HepG2 (cell line): ENCODE results near the gene DNAI2. TPM values are rescaled to one million over a fixed set of nuclear protein-coding genes. Genes with fewer than 3 reads are reported as not detected.

ENCODE experiments used
- ATAC-seq: fragments of 200-7000 bp; cut with Tn5 transposase; 3 replicates; pipeline ENCODE4 v1.9.1; 2020; ENCODE audit warnings: mild to moderate bottlenecking, moderate library complexity
- BruUV-seq: library from RNA; stranded (reverse); fragments of 400-500 nt; replicated peaks from 2 replicates; lab custom pipeline; 2021; lab: Mats Ljungman, UMichigan
- CTCF ChIA-PET: fragments of 300-600 bp; formaldehyde crosslinking; extraction: SDS; loops from one replicate; lab custom pipeline; 2021; ENCODE audit warnings: low total read pairs, inconsistent platforms, low intra/inter-chr PET ratio; lab: Yijun Ruan, JAX
- POLR2A ChIA-PET: fragments of 350-600 bp; sonication (Branson Sonifier 250); formaldehyde crosslinking; loops from one replicate; lab custom pipeline; 2020; ENCODE audit warnings: antibody characterized with exemption, inconsistent platforms; lab: Yijun Ruan, JAX
- DNase-seq: peaks from one replicate; pipeline ENCODE4 v3.0.0-alpha.2; 2015; ENCODE audit warnings: low spot score
- FAIRE-seq: peaks from 3 replicates; lab custom pipeline; 2011; peaks lifted over from hg19 to GRCh38; lab: Jason Lieb, UNC
- H2AFZ ChIP-seq: one replicate; pipeline ENCODE4 v1.6.1; 2011; ENCODE audit warnings: low read length, inconsistent platforms
- H3K27ac ChIP-seq: fragments of 300-600 bp; 3 replicates; pipeline ENCODE4 v1.8.0; 2011; ENCODE audit warnings: mixed run types, mild to moderate bottlenecking, mixed read lengths, low read length, inconsistent platforms; ENCODE audit not compliant: insufficient read depth; ENCODE audit errors: extremely low read length
- H3K27me3 ChIP-seq, 2 experiments: fragments of 200-600 bp in 1 of 2; 2 replicates in 1 of 2; 3 replicates in 1 of 2; pipeline versions ENCODE4 v1.6.0 to v1.8.0; 2011; ENCODE audit warnings: low read length in 2 of 2, mild to moderate bottlenecking in 2 of 2, moderate library complexity in 2 of 2, inconsistent platforms in 1 of 2; ENCODE audit not compliant: insufficient read depth in 2 of 2, control insufficient read depth in 1 of 2
- H3K36me3 ChIP-seq, 2 experiments: fragments of 200-600 bp in 1 of 2; replicated peaks in 1 of 2; 2 replicates in 1 of 2; 3 replicates in 1 of 2; pipeline versions ENCODE4 v1.5.1 to v1.8.0; 2011; ENCODE audit warnings: low read length in 2 of 2, inconsistent platforms in 1 of 2; ENCODE audit not compliant: insufficient read depth in 2 of 2, control insufficient read depth in 1 of 2
- H3K4me1 ChIP-seq: 2 replicates; pipeline ENCODE4 v1.5.1; 2012; ENCODE audit warnings: low read length, inconsistent platforms; ENCODE audit not compliant: insufficient read depth
- H3K4me2 ChIP-seq: 2 replicates; pipeline ENCODE4 v1.6.0; 2011; ENCODE audit warnings: low read depth, low read length, inconsistent platforms
- H3K4me3 ChIP-seq, 3 experiments: fragments of 200-600 bp in 1 of 3; sonication (generic), shearing (Covaris generic) in 1 of 3; replicated peaks in 1 of 3; 2 replicates each; pipeline ENCODE4 v1.5.1; 2011 to 2016; ENCODE audit warnings: low read length in 3 of 3, inconsistent platforms in 2 of 3, low read depth in 2 of 3, mild to moderate bottlenecking in 2 of 3, control low read depth in 1 of 3, mixed read lengths in 1 of 3; ENCODE audit not compliant: insufficient read depth in 1 of 3
- H3K79me2 ChIP-seq: one replicate; pipeline ENCODE4 v1.6.1; 2011; ENCODE audit warnings: low read length, inconsistent platforms; ENCODE audit not compliant: insufficient read depth
- H3K9ac ChIP-seq: 2 replicates; pipeline ENCODE4 v1.6.0; 2011; ENCODE audit warnings: mild to moderate bottlenecking, low read depth, low read length, inconsistent platforms; ENCODE audit not compliant: insufficient read depth
- H3K9me3 ChIP-seq: 2 replicates; pipeline ENCODE4 v1.5.1; 2012; ENCODE audit warnings: mild to moderate bottlenecking, low read length
- H4K20me1 ChIP-seq: 2 replicates; pipeline ENCODE4 v1.6.0; 2011; ENCODE audit warnings: inconsistent platforms, mild to moderate bottlenecking, low read length, moderate library complexity; ENCODE audit not compliant: insufficient read depth
- ERF ChIP-seq: IDR thresholded peaks from 2 replicates; pipeline ENCODE4 v1.6.1; 2018; ENCODE audit warnings: missing biosample characterization, missing genetic modification reagents
- HDAC6 ChIP-seq: fragments of 200-600 bp; sonication (generic); IDR thresholded peaks from 2 replicates; pipeline ENCODE4 v1.7.0; 2017; ENCODE audit warnings: mild to moderate bottlenecking, antibody characterized with exemption, low read length, low read depth
- KLF9 ChIP-seq: IDR thresholded peaks from 2 replicates; pipeline ENCODE4 v1.6.1; 2016; ENCODE audit warnings: low read depth
- SOX6 ChIP-seq, 2 experiments: fragments of 450-650 bp in 1 of 2; sonication (generic) in 1 of 2; formaldehyde crosslinking in 1 of 2; IDR thresholded peaks; 2 replicates each; pipeline versions ENCODE4 v1.4.0 to v1.6.1; 2017 to 2020; ENCODE audit warnings: antibody characterized with exemption in 1 of 2, mild to moderate bottlenecking in 1 of 2, missing genetic modification reagents in 1 of 2
- ZNF614 ChIP-seq: IDR thresholded peaks from 2 replicates; pipeline ENCODE4 v1.6.1; 2018; ENCODE audit warnings: missing biosample characterization, missing genetic modification reagents, inconsistent platforms, borderline replicate concordance
- ZSCAN30 ChIP-seq: sonication (generic); formaldehyde crosslinking; IDR thresholded peaks from 2 replicates; pipeline ENCODE4 v1.5.0; 2020; ENCODE audit warnings: mild to moderate bottlenecking, missing genetic modification reagents
- WGBS: methylation state at CpG from one replicate; pipeline ENCODE4 v1.1.6; 2017; ENCODE audit warnings: low lambda C conversion rate; 5-methylcytosine and 5-hydroxymethylcytosine counted together
- in situ Hi-C: cut with HindIII; loops from 2 replicates; pipeline ENCODE4 v1.10.0; 2017; ENCODE audit warnings: low pct_unique_long_range_greater_than_20kb; ENCODE audit not compliant: extremely low pct_ligation_motif_present
- intact Hi-C: fragments of 100-400 bp; cut with micrococcal nuclease; formaldehyde crosslinking; loops from one replicate; pipeline ENCODE4 v1.10.0; 2022; ENCODE audit not compliant: unreplicated experiment
- polyA plus RNA-seq, 8 experiments: library from polyadenylated mRNA; depleted of rRNA in 3 of 8; stranded (reverse) in 7 of 8; unstranded in 1 of 8; fragments of >200 nt; fragmentation: Illumina TruSeq in 4 of 8; extraction: Trizol in 4 of 8; gene quantifications; 2 replicates each; pipeline versions ENCODE4 v1.2.1 to v1.2.3, GENCODE V29; 2011 to 2016; ENCODE audit warnings: low read depth in 4 of 8, missing spikeins in 1 of 8, mixed read lengths in 1 of 8; ENCODE audit not compliant: insufficient read depth in 1 of 8
- total RNA-seq, 5 experiments: library from RNA; depleted of rRNA; stranded (reverse); fragments of >200 nt; fragmentation: Illumina TruSeq; extraction: Trizol; gene quantifications; 2 replicates each; pipeline ENCODE4 v1.2.3, GENCODE V29; 2016; ENCODE audit warnings: low read depth in 1 of 5
- TF ChIP-seq, protein P1 (sequence below): sonication (generic); formaldehyde crosslinking; IDR thresholded peaks from 2 replicates; pipeline ENCODE4 v1.8.1; 2023; ENCODE audit warnings: missing genetic modification reagents, inconsistent platforms, borderline replicate concordance
- TF ChIP-seq, protein P2 (sequence below): sonication (generic); formaldehyde crosslinking; IDR thresholded peaks from 2 replicates; pipeline ENCODE4 v1.5.0; 2020; ENCODE audit warnings: mild to moderate bottlenecking, missing genetic modification reagents, borderline replicate concordance
- TF ChIP-seq, protein P3 (sequence below): sonication (generic); formaldehyde crosslinking; IDR thresholded peaks from 2 replicates; pipeline ENCODE4 v1.8.1; 2023; ENCODE audit warnings: mild to moderate bottlenecking, inconsistent platforms, moderate library complexity, missing genetic modification reagents, borderline replicate concordance

The DNAI2 gene
- total and polyA plus RNA-seq, 2 of the 13 experiments (the other 11 are each of a cell fraction or from before 2014, with no cell fraction given) = not detected

DNA sequence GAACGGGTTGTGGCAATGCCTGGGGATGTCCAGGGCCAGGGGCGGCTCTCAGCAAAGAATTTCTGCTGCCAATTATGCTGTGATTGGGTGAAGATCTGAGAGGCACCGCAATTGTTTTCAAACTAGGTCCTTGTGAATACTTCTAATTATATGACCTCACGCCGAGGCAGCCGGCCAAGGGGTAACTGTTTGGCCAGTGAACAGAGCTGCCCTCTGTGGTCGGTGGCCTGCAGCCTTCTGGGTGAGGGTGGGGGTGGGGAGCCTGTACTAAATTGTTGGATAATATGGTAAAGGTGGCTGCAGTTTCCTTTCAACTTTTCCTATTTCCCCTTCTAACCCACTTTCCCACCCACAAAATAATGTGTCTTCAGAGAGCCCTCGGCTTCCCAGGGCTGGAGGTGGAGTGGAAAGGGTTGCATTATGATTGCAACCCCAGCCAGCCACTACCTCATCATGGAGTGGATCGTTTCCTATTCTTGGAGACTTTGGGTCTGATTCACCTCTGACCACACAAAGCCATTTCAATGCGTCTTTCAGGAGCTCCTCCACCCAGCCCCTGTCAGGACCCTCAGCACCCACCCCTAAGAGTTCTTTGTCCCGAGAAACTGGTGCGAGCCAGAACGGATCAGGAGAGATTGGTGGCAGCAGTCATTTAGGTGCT is 2.0 kb upstream of the DNAI2 start:
- in situ Hi-C loops (no loop called here), intact Hi-C loops (no loop called here)
- H3K27ac ChIP-seq = no peak overlapping the region
- H2AFZ ChIP-seq = no peak overlapping the region
- no peaks in the 10 kb centered on the region for H3K4me1 ChIP-seq
- no peak overlapping the region for H3K4me3 ChIP-seq
- DNase-seq (no peak), ATAC-seq (no peak), FAIRE-seq (no peak)
- CTCF ChIA-PET = no interaction called here
- WGBS = 14% methylated on average over 13 of the region's 13 CpGs
- H3K79me2 ChIP-seq = no peaks in the 10 kb centered on the region
- BruUV-seq = no TSS peak
- H3K36me3 ChIP-seq = no peaks in the 10 kb centered on the region
- H3K4me2 ChIP-seq = no peak overlapping the region
- POLR2A ChIA-PET = no interaction called here
- peaks cover 6 to 76% of the 10 kb centered on the region in 2 experiments for H3K27me3 ChIP-seq
- no peaks in the 10 kb centered on the region for H3K9me3 ChIP-seq
- H4K20me1 ChIP-seq = no peaks in the 10 kb centered on the region
- no peak overlapping the region for H3K9ac ChIP-seq
- TF ChIP-seq, protein P1, sequence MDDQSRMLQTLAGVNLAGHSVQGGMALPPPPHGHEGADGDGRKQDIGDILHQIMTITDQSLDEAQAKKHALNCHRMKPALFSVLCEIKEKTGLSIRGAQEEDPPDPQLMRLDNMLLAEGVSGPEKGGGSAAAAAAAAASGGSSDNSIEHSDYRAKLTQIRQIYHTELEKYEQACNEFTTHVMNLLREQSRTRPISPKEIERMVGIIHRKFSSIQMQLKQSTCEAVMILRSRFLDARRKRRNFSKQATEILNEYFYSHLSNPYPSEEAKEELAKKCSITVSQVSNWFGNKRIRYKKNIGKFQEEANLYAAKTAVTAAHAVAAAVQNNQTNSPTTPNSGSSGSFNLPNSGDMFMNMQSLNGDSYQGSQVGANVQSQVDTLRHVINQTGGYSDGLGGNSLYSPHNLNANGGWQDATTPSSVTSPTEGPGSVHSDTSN = no peak
- TF ChIP-seq ERF (no peak), SOX6 (IDR thresholded peaks at IDR 0.05) (no peak), SOX6 (CRISPR knock-in tag; IDR thresholded peaks at IDR 0.05) (no peak), HDAC6 (no peak), ZNF614 (CRISPR knock-in tag) (no peak), ZSCAN30 (CRISPR knock-in tag) (no peak), KLF9 (CRISPR knock-in tag) (no peak)
- TF ChIP-seq, protein P2, sequence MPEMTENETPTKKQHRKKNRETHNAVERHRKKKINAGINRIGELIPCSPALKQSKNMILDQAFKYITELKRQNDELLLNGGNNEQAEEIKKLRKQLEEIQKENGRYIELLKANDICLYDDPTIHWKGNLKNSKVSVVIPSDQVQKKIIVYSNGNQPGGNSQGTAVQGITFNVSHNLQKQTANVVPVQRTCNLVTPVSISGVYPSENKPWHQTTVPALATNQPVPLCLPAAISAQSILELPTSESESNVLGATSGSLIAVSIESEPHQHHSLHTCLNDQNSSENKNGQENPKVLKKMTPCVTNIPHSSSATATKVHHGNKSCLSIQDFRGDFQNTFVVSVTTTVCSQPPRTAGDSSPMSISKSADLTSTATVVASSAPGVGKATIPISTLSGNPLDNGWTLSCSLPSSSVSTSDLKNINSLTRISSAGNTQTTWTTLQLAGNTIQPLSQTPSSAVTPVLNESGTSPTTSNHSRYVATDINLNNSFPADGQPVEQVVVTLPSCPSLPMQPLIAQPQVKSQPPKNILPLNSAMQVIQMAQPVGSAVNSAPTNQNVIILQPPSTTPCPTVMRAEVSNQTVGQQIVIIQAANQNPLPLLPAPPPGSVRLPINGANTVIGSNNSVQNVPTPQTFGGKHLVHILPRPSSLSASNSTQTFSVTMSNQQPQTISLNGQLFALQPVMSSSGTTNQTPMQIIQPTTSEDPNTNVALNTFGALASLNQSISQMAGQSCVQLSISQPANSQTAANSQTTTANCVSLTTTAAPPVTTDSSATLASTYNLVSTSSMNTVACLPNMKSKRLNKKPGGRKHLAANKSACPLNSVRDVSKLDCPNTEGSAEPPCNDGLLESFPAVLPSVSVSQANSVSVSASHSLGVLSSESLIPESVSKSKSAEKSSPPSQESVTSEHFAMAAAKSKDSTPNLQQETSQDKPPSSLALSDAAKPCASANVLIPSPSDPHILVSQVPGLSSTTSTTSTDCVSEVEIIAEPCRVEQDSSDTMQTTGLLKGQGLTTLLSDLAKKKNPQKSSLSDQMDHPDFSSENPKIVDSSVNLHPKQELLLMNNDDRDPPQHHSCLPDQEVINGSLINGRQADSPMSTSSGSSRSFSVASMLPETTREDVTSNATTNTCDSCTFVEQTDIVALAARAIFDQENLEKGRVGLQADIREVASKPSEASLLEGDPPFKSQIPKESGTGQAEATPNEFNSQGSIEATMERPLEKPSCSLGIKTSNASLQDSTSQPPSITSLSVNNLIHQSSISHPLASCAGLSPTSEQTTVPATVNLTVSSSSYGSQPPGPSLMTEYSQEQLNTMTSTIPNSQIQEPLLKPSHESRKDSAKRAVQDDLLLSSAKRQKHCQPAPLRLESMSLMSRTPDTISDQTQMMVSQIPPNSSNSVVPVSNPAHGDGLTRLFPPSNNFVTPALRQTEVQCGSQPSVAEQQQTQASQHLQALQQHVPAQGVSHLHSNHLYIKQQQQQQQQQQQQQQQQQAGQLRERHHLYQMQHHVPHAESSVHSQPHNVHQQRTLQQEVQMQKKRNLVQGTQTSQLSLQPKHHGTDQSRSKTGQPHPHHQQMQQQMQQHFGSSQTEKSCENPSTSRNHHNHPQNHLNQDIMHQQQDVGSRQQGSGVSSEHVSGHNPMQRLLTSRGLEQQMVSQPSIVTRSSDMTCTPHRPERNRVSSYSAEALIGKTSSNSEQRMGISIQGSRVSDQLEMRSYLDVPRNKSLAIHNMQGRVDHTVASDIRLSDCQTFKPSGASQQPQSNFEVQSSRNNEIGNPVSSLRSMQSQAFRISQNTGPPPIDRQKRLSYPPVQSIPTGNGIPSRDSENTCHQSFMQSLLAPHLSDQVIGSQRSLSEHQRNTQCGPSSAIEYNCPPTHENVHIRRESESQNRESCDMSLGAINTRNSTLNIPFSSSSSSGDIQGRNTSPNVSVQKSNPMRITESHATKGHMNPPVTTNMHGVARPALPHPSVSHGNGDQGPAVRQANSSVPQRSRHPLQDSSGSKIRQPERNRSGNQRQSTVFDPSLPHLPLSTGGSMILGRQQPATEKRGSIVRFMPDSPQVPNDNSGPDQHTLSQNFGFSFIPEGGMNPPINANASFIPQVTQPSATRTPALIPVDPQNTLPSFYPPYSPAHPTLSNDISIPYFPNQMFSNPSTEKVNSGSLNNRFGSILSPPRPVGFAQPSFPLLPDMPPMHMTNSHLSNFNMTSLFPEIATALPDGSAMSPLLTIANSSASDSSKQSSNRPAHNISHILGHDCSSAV (CRISPR knock-in tag) = no peak
- TF ChIP-seq, protein P3, sequence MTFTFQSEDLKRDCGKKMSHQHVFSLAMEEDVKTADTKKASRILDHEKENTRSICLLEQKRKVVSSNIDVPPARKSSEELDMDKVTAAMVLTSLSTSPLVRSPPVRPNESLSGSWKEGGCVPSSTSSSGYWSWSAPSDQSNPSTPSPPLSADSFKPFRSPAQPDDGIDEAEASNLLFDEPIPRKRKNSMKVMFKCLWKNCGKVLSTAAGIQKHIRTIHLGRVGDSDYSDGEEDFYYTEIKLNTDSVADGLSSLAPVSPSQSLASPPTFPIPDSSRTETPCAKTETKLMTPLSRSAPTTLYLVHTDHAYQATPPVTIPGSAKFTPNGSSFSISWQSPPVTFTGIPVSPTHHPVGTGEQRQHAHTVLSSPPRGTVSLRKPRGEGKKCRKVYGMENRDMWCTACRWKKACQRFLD (CRISPR knock-in tag) = no peak
